ENCODE data around the gene CMTM8.

- TF ChIP-seq CTCF (IDR thresholded peaks at IDR 0.05; ENCODE audit: low read depth, low read length, poor library complexity, severe bottlenecking): no peak
- TF ChIP-seq EZH2phosphoT487 (IDR thresholded peaks at IDR 0.05; ENCODE audit: borderline replicate concordance, low read length): no peak
Observed at GRCh38 chr3:32303977-32304881, 65.7 kb downstream of the CMTM8 start.
